GM18498 (cell line): ENCODE measurements around the gene ZFYVE28.

ENCODE experiments used
- ATAC-seq: cut with Tn5 transposase; IDR thresholded peaks from one replicate; pipeline ENCODE4 v1.9.1; 2021; ENCODE audit warnings: mild to moderate bottlenecking, moderate library complexity; ENCODE audit not compliant: unreplicated experiment

Gene ZFYVE28

DNA sequence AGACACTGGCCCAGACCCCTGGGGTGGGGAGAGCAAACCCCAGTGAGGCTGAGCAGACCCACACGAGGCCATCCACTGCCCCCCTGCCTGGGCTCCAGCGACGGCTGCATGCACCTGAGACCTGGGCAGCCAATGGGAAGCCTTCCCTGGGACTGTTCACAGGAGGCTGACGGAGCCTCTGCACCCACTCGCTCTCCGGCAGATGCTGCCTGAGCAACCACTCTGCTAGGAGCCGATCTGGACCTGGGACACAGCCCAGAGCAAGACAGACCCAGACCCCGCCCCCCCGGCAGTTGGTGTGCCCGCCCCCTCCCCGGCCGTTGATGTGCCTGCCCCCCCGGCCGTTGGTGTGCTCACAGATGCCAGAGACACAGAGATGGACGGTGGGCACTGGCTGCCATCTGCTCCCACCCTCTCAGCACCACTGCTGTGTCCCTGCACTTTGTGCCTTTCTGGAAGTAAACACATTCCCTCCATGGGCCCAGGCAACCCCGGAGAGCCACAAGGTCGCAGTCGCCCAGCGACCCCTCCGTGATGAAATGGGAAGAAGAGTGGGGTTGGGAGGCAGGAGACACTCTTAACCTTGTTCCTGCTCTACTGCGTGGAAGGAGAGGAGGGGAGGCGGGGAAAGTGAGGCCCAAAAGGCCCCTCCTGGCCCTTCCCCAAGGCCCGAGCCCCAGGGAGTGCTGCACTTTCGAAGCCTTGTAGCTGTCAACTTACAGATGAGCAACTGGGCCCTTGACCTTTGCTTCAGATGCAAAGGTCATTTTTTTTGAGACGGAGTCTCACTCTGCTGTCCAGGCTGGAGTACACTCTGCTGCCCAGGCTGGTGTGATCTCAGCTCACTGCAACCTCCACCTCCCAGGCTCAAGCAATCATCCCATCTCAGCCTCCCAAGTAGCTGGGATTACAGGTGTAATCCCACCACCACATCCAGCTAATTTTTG, 62.0 kb downstream of the ZFYVE28 start:
- ATAC-seq, result no peak

- no peak for ATAC-seq
Observed at GRCh38 chr4:2354760-2355159, 63.7 kb downstream of the ZFYVE28 start.

- no peak for ATAC-seq
Observed at GRCh38 chr4:2354118-2354517, 64.3 kb downstream of the ZFYVE28 start.

- ATAC-seq, result no peak
Observed at GRCh38 chr4:2353222-2354107, 65.0 kb downstream of the ZFYVE28 start.

GRCh38 chr4:2352729-2353221, 65.7 kb downstream of the ZFYVE28 start:
- ATAC-seq, result no peak

DNA sequence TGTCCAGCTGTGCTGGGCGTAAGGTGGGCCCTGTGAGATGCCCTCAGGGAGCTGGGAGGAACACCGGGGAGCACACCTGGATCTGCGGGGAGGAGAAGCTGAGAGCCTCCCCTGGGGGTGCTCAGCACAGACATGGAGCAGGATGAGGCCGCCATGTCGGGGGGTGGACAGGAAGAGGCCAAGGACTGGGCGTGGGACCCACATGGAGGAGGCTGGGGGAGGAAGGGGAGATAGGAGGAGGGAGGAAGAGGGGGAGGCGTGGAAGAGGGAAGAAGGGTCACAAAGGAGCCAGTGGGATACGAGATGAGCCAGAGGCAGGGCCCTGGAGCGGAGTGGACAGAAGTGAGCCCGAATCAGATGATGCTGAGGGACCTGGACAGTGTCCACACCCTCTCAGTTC, 66.3 kb downstream of the ZFYVE28 start:
- no peak for ATAC-seq

- no peak for ATAC-seq
Observed at GRCh38 chr4:2350982-2351381, 67.5 kb downstream of the ZFYVE28 start.

DNA sequence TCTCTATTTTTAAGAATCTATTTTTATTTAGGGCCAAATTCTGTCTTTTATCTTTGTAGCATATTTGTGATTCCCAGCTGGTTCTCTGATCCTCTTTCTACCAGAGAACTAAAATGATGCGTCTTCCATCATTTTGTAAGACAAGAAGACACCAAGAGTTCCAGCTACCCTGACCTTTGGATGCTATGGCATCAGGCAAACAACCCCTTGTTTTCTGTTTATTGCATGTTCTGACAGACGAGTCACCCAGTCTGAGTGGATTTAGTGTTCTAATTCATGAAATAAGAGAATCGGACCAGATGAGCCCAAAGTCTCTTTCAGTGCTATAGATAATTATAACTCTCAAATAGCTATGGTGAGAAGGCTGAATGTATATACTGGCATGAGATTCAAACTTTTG, 69.7 kb downstream of the ZFYVE28 start:
- ATAC-seq, result no peak

DNA sequence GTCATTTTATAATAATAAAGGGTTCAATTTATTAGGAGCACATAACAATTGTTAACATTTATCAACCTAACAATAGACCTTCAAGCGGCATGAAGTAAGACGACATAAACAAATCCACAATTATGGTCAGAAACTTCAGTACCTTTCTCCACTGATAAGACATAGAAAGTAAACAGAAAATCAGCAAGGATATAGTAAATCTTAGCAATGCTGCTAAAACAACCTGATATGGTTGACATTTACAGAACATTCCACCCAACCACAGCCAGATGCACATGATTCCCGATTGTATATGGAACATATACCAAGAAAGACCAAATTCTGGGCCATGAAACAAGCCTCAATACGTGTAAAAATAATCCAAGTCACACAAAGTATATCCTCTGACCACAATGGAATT, 71.3 kb downstream of the ZFYVE28 start:
- ATAC-seq, result no peak

GRCh38 chr4:2343476-2343875, 75.0 kb downstream of the ZFYVE28 start:
- ATAC-seq, result no peak

DNA sequence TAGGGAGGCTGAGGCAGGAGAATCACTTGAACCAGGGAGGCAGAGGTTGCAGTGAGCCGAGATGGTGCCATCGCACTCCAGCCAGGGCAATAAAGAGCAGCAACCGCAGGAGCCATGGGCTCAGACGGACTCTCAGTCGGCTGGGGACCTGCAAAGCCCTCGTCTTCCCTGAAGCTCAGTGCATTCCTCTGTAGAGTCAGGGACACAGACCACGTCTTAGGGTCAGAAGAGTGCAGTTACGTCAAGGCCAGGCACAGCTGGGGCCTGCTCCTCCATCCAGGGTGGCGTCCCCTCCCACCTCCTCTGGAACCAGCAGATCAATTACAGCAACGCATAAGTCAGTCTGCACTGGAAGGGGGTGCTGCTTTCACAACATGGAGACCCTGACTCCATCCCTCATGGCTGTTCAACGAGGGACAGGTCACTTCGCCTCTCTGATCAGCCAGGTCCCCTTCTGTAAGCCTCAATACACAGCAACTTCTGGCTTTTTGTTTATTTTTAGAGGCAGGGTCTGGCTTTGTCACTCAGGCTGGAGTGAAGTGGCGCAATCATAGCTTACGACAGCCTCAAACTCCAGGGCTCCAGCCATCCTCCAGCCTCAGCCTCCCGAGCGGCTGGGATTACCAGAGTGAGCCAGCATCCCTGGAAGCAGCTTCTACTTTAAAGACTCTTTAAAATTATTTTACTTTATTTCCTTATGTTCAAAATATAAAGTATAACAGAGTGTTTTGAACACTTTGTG, 76.4 kb downstream of the ZFYVE28 start:
- no peak for ATAC-seq

GRCh38 chr4:2341261-2341841, 77.1 kb downstream of the ZFYVE28 start:
- ATAC-seq, result no peak

- no peak for ATAC-seq
Observed at GRCh38 chr4:2340272-2341061, 78.0 kb downstream of the ZFYVE28 start.

DNA sequence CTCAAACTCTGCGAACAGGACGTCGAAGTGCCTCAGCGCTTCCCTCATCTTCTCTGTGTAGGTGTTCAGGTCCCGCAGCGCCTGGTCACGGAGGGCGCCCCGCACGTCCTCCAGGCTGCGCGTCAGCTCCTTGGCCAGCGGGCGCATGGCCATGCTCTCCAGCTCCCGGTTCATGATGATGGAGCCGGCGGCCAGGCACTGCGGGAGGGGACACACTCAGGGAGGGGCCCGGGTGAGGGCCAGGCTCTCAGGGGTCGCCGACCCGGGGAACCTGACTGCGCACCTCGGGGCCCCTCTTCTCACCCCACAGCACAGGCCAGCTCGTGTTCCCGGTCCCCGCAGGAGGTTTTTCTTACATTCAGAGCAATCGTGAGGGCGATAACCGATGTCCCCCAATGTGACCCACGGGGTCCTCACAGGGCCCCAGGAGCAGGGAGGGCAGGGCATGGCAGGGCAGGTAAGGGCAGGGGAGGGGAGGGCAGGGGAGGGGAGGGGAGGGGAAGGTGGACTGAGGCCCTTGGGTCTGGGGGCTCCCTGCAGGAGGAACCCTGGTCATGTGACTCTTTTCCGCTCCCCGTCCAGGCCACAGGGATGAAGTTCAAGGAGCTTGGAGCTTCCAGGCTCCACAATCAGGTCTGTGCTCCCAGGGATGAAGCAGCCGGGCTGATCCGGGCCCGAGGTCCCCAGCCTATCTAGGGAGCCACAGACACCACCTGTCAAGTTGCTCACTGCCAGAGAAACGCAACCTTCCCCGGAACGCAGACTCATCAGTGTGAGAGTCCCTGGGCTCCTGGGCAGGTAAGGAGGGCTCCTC, 78.8 kb downstream of the ZFYVE28 start:
- no peak for ATAC-seq

GRCh38 chr4:2338754-2339457, 79.5 kb downstream of the ZFYVE28 start:
- no peak for ATAC-seq

DNA sequence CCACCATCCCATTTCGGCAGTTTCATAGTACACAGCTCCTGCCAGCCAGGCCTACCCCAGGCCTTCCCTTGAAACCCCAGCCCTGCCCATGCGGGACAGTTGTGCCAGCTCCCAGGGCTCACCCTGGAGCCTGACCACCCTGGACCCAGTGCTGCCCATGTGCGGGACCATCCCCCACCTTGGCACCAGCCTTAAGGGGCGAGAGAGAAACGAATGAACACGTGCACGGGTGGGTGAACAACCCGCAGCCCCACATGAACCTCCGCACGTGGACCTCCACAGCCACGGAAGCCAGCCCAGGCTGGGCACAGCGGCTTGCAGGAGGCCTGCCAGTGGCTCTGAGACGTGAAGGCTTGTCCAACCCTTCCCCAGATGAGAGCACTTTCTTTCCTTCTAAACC, 80.5 kb downstream of the ZFYVE28 start:
- ATAC-seq, result no peak

GRCh38 chr4:2337131-2337723, 81.2 kb downstream of the ZFYVE28 start:
- no peak for ATAC-seq

GRCh38 chr4:2336659-2337058, 81.8 kb downstream of the ZFYVE28 start:
- no peak for ATAC-seq
